ENCODE results near the gene C1orf21.

GRCh38 chr1:184395937-184396480, 9.2 kb downstream of the C1orf21 start:
- TF ChIP-seq POLR2A (IDR thresholded peaks at IDR 0.05; ENCODE audit: low read depth, low read length), result no peak
- no peak for TF ChIP-seq POLR2AphosphoS5 (IDR thresholded peaks at IDR 0.05; ENCODE audit: low read depth, low read length)
- no peak for TF ChIP-seq TAF1 (IDR thresholded peaks at IDR 0.05; ENCODE audit: low read depth, low read length)
- TF ChIP-seq SPI1 (IDR thresholded peaks at IDR 0.05; ENCODE audit: low read depth, low read length), result no peak
- TF ChIP-seq PAX5 (IDR thresholded peaks at IDR 0.05; ENCODE audit: insufficient read depth, low read length, severe bottlenecking), result no peak
- TF ChIP-seq POU2F2 (IDR thresholded peaks at IDR 0.05; ENCODE audit: low read depth, low read length), result no peak

Measured in GM12891 (cell line).